ENCODE results near the gene SSTR3.
"Not testable (repeated sequence)": the region's sequence is repeated elsewhere in the genome, so short reads cannot be mapped to it uniquely, and the experiment has no call there.

DNA sequence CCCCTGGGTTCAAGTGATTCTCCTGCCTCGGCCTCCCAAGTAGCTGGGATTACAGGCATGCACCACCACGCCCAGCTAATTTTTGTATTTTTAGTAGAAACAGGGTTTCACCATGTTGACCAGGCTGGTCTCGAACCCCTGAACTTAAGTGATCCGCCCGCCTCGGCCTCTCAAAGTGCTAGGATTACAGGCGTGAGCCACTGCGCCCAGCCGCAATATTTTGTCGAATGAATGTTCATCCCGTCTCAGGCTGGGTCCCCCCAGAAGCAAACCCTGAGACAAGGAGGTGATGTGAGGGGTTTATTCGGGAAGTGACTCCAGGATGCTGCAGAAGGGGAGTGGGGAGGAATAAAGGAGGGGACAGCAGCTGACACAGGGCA, 21.1 kb upstream of the SSTR3 start:
- TF ChIP-seq, protein P1, sequence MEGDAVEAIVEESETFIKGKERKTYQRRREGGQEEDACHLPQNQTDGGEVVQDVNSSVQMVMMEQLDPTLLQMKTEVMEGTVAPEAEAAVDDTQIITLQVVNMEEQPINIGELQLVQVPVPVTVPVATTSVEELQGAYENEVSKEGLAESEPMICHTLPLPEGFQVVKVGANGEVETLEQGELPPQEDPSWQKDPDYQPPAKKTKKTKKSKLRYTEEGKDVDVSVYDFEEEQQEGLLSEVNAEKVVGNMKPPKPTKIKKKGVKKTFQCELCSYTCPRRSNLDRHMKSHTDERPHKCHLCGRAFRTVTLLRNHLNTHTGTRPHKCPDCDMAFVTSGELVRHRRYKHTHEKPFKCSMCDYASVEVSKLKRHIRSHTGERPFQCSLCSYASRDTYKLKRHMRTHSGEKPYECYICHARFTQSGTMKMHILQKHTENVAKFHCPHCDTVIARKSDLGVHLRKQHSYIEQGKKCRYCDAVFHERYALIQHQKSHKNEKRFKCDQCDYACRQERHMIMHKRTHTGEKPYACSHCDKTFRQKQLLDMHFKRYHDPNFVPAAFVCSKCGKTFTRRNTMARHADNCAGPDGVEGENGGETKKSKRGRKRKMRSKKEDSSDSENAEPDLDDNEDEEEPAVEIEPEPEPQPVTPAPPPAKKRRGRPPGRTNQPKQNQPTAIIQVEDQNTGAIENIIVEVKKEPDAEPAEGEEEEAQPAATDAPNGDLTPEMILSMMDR (IDR thresholded peaks at IDR 0.05; ENCODE audit: low read depth, low read length, poor library complexity, severe bottlenecking) = not testable (repeated sequence)
- not testable (repeated sequence) for TF ChIP-seq EZH2phosphoT487 (IDR thresholded peaks at IDR 0.05; ENCODE audit: borderline replicate concordance, low read length)

Data from DOHH2 (cell line).